GM21526 (cell line): ENCODE data around the gene MESD.
"Not testable (repeated sequence)": the region's sequence is repeated elsewhere in the genome, so short reads cannot be mapped to it uniquely, and the experiment has no call there.

Experiments used
- ATAC-seq: cut with Tn5 transposase; IDR thresholded peaks from one replicate; pipeline ENCODE4 v1.9.1; 2021; ENCODE audit warnings: moderate library complexity; ENCODE audit not compliant: unreplicated experiment, low FRiP score

Gene MESD

DNA sequence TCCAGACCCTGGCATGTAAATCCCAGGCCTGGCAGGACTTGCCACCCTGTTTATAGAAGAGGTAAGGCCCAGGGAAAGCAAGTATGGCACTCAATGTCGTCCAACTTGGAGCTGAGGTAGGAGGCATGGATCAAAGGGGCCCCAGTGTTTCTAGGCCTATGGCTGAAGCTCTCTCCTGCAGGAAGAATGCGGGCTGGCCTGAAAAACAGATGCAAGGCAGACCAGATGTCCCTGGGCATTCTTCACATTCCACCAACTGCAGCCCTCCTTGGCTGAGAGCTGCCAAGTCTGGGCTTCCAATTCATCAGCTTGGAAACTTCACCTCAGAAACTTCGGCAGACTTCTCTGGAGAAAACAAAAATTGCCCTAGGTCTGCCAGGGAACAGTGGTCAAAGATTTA, 22.2 kb downstream of the MESD start:
- no peak for ATAC-seq

GRCh38 chr15:80966431-80967197, 23.0 kb downstream of the MESD start:
- no peak for ATAC-seq

GRCh38 chr15:80965454-80965853, 24.2 kb downstream of the MESD start:
- not testable (repeated sequence) for ATAC-seq

- no peak for ATAC-seq
Measured at GRCh38 chr15:80958818-80959495, 30.7 kb downstream of the MESD start.

DNA sequence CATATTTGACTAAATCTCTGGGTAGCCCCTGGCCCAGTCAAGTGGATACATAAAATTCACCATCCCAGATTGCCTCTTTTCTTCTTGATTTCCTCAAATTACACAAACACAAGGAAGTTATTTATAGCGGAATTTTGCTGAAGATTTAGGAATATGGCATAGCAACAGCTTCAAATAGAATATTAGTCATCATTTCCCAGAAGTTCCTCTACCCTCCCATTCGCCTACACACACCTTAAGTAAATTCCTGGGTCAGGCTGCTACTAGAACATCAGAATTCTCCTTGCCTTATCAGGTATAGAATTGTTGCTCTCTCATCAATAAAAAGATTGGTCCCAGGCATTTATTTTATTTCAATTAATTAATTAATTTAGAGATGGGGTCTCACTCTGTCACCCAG, 31.6 kb downstream of the MESD start:
- ATAC-seq = no peak

DNA sequence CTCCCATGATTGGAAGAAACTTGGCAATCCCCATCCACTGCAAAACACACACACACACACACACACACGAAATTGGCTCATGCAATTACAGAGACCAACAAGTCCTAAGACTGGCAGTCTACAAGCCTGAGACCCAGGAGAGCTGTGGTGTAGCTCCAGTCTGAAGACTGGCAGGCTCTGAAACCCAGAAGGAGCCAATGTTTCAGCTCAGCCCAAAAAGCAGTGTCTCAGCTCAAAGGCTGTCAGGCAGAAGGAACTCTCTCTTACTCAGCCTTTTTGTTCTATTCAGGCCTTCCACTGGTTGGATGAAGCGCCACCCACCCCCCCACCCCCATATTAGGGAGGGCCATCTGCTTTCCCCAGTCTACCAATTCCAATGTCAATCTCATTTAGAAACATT, 32.1 kb downstream of the MESD start:
- ATAC-seq = no peak

DNA sequence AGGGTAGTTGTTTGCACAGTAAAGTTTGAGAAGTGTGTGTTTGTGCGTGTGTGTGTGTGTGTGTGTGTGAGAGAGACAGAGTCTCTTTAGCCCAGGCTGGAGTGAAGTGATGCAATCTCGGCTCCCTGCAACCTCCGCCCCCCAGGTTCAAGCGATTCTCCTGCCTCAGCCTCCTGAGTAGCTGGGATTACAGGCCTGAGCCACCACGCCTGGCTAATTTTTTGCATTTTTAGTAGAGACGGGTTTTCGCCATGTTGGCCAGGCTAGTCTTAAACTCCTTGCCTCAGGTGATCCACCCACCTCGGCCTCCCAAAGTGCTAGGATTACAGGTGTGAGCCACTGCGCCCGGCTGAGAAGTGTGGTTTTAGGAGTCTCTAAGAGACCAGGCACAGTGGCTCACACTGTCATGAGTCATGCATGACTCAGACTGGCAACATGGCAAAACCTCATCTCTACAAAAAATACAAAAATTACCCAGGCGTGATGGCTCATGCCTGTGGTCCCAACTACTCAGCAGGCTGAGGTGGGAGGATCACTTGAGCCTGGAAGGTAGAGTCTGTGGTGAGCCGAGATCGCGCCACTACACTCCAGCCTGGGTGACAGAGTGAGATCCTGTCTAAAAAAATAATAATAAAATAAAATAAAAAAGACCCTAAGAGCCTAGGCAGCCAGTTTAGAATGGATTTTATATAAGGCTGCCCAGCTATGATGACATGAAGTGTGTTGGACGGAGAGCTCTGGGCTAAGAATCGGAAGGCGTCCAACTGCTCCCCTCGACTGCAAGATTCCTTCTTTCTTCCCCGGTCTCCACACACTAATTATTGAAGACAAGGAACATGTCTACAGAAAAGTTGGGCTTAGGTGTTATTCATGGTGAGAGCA, 33.8 kb downstream of the MESD start:
- ATAC-seq = not testable (repeated sequence)

- no peak for ATAC-seq
Measured at GRCh38 chr15:80953953-80954778, 35.5 kb downstream of the MESD start.

DNA sequence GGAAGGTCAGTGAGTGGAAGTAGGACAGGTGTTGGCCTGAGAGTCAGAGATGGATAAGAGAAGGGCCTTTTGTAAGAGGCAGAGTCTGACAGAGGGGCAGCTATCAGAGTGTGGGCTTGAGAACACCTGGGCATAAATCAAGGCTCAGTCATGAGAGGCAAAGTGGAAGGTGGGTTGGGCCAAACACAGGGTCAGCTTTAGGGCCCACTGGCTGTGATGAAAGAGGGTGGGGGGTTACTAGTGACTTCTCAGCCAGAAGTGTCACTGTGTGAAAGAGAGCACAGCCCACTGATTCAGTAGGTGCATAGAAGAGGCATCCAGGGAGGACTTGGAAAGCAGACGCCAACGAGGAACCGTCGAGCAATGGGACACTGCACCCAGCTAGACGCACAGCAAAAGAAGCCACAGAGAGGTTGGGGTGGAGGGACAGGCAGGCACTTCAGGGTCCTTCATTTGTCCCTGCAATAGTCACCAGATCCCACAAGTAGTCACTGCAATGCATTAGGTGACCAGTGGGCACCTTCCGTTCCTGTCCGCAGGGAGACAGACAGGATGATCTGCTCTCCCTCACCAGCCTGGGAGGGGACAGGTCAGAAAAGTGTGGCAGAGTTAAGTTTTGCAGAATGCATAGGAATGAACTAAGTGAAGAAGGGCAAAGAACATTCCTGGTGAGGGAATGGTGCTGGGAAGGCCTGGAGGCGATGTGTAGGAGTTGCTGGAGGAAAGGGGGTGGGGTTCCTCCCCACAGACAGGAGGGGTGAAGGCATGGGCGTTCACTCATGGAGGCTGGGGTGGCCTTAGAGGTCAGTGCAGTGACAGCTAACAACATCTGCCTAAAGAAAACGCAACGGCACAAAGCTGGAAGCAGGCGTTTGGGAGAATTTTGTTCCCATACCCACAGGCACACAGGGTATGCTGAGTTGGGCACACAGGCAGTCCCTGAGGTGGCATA, 36.3 kb downstream of the MESD start:
- no peak for ATAC-seq

GRCh38 chr15:80951941-80952340, 37.7 kb downstream of the MESD start:
- no peak for ATAC-seq

DNA sequence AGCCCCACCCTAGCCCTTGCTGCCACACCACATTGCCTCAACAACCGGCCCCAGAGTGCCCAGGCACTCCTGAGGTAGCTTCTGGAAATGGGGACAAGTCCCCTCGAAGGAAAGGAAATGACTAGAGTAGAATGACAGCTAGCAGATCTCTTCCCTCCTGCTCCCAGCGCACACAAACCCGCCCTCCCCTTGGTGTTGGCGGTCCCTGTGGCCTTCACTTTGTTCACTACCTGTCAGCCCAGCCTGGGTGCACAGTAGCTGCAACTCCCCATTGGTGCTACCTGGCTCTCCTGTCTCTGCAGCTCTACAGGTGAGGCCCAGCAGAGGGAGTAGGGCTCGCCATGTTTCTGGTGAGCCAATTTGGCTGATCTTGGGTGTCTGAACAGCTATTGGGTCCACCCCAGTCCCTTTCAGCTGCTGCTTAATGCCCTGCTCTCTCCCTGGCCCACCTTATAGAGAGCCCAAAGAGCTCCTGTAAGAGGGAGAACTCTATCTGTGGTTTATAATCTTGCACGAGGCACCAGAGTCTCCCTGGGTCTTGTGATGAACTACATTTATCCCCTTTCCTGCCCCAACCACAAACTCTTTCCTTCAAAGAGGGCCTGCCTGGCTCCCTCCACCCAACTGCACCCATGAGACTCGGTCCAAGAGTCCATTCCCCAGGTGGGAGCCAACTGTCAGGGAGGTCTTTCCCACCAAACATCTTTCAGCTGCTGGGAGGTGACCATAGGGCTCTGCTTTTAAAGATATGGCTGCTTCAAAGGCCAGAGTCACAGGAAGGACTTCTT, 39.1 kb downstream of the MESD start:
- ATAC-seq = no peak

DNA sequence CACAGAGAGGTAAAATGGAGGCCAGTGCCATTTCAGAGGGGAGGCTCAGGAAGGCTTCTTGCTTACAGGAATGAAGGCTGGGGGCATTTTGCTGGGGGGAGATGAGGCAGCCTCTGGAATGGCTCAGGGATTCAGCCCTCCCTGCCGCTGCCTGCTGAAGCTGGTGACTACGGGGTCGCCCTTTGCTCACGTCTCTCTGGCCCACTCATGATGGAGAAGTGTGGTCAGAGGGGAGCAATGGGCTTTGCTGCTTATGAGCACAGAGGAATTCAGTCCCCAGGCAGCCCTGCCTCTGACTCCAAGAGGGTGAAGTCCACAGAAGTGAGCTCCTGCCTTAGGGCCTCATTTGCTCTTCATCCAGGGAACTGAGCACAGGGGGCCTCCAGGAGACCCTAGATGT, 39.9 kb downstream of the MESD start:
- no peak for ATAC-seq

GRCh38 chr15:80948651-80949292, 40.8 kb downstream of the MESD start:
- no peak for ATAC-seq

- ATAC-seq = no peak
Measured at GRCh38 chr15:80946576-80946975, 43.0 kb downstream of the MESD start.

DNA sequence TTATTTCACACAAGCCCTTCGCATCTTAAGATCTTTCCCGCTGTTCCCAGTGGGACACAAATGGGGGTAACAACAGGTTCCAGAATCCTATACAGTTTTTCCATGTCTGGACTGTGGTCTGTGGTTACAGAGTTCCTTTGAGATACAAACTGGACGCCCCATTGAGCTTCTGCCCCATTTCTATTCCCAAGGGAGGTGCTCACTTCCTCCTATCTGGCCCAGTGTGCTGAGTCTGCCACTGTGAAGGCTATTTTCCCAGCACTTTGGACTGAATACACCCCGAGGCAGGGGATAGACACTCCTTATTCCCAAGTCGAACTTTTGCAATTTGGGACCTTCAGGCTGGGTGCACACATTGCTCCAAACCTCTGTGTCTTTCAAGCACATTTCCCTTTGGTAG, 44.0 kb downstream of the MESD start:
- ATAC-seq = no peak

- ATAC-seq = no peak
Measured at GRCh38 chr15:80944818-80945217, 44.8 kb downstream of the MESD start.

DNA sequence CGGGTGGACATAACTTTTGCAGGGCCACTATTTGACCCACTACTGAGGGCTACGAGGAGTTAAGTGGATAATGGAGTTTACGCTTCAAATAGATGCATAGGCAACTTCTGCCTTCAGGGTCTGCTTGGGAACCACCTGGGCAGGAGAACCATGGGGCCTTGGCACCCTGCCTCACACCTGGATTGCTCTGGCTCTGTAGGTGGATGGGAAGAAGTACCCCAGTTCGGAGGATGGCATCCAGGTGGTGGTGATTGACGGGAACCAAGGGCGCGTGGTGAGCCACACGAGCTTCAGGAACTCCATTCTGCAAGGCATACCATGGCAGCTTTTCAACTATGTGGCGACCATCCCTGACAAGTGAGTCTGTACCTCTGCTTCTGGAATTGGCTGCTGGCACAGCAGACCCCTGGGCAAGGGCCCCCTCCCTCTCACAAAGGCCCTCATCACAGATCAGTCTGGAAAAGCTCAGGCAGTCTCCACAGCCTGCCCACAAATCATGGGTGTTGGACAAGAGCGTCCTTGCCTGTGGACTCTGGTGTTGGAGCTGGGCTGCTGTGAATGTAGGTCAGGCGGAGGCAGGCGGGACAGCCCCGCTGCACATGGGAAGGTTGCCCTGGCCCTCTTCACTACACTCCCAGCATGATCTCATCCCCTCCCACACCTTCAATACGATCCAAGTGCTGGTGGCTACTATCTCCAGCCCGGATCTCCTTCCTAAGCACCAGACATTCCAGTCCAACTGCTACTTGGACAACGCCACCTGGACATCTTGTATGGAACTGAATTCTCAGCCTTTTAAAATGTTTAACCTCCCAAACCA, 46.7 kb downstream of the MESD start:
- no peak for ATAC-seq
